Erythroblast (primary cell): ENCODE data around the gene MPO.

Source experiments
- DNase-seq, 2 experiments: peaks; one replicate each; lab custom pipeline; 2025; lab: John Stamatoyannopoulos, UW
- GATA1 ChIP-seq: IDR thresholded peaks from 2 replicates; pipeline ENCODE4 v1.6.1; 2011; ENCODE audit warnings: low read depth, mild to moderate bottlenecking, control low read depth, low read length, moderate library complexity
- POLR2A ChIP-seq: IDR thresholded peaks from 2 replicates; pipeline ENCODE4 v1.6.1; 2011; ENCODE audit warnings: mild to moderate bottlenecking, low read length

Gene MPO

GRCh38 chr17:58227733-58228132 lies 53.0 kb downstream of the MPO start:
- no peak for TF ChIP-seq POLR2A
- TF ChIP-seq GATA1: no peak
- no peak for DNase-seq

GRCh38 chr17:58224315-58224714 lies 56.4 kb downstream of the MPO start:
- TF ChIP-seq GATA1: no peak
- no peak for TF ChIP-seq POLR2A
- DNase-seq: no peak
